ENCODE measurements around the gene PHLPP1. TPM values are rescaled to one million over a fixed set of nuclear protein-coding genes. Genes with fewer than 3 reads are reported as not detected.

Gene PHLPP1
- polyA plus RNA-seq, 1 experiment, result 5.6 TPM

DNA sequence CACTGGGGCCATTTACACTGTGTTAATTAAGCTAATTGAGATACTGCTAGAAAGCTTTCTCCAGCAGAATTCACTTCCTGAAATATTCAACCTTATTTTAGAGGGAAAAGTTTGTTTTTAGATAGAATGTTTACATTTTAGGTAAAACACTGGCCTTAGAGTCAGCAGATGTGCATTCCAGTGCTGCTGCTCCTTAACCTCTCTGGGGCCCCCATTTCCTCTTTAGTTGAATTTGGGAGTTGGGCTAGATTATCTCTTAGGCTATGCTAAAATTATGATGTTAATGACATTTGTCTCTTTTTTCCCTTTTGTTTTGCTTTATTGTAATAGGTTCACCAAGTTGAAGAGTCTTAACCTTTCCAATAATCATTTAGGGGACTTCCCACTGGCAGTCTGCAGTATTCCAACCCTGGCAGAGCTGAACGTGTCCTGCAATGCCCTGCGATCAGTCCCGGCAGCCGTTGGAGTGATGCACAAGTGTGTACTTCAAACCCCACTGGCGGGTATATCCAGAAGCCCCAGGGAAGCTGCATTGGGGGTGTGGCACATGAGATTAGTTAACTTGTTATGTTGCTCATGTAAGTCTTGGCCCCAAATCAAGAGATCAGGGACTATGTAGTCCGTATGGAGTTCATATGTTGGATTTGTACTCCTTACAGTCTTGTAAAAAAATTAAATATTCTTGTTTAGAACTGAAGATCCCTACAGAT, 179.5 kb downstream of the PHLPP1 start:
- no peak for DNase-seq (ENCODE audit: low read depth, low spot score)
- no peak for TF ChIP-seq CTCF (IDR thresholded peaks at IDR 0.05; ENCODE audit: low read depth, low read length)
- Histone ChIP-seq H3K9me3 (ENCODE audit: control insufficient read depth, insufficient read depth, low read length) (no peaks in the 10 kb centered on the region), H3K27me3 (ENCODE audit: control insufficient read depth, insufficient read depth, low read length) (no peaks in the 10 kb centered on the region), H3K27ac (ENCODE audit: low read depth, low read length) (no peak overlapping the region), H3K4me3 (ENCODE audit: low read depth, low read length) (no peak overlapping the region)
- POLR2A ChIA-PET, result no interaction called here
- CTCF ChIA-PET, result interaction anchor here (0.6 to 1.9 kb wide), 4 partner anchors 17 to 685 kb away, joined by 3 to 5 read pairs (median 4); partner anchors contain the start of gene PHLPP1

GRCh38 chr18:62897153-62897552, 181.8 kb downstream of the PHLPP1 start:
- Histone ChIP-seq H3K27me3 (ENCODE audit: control insufficient read depth, insufficient read depth, low read length) (no peaks in the 10 kb centered on the region), H3K4me3 (ENCODE audit: low read depth, low read length) (no peak overlapping the region), H3K9me3 (ENCODE audit: control insufficient read depth, insufficient read depth, low read length) (no peaks in the 10 kb centered on the region), H3K27ac (ENCODE audit: low read depth, low read length) (peak overlapping the region; percentile 47)
- TF ChIP-seq CTCF (IDR thresholded peaks at IDR 0.05; ENCODE audit: low read depth, low read length), result no peak
- no peak for DNase-seq (ENCODE audit: low read depth, low spot score)
- ChIA-PET CTCF (interaction anchor here (1.1 kb wide), 1 partner anchor 182 kb away, joined by 5 read pairs; the partner anchor contains the start of gene PHLPP1), POLR2A (interaction anchor here (0.7 kb wide), 1 partner anchor 11 kb away, joined by 3 read pairs; no protein-coding TSS in a partner anchor)

- Histone ChIP-seq H3K27me3 (ENCODE audit: control insufficient read depth, insufficient read depth, low read length) (no peaks in the 10 kb centered on the region), H3K27ac (ENCODE audit: low read depth, low read length) (no peak overlapping the region), H3K4me3 (ENCODE audit: low read depth, low read length) (no peak overlapping the region), H3K9me3 (ENCODE audit: control insufficient read depth, insufficient read depth, low read length) (no peaks in the 10 kb centered on the region)
- POLR2A ChIA-PET, result no interaction called here
- TF ChIP-seq CTCF (IDR thresholded peaks at IDR 0.05; ENCODE audit: low read depth, low read length), result no peak
- DNase-seq (ENCODE audit: low read depth, low spot score), result no peak
- CTCF ChIA-PET, result no interaction called here
Observed at GRCh38 chr18:62898359-62898758, 183.0 kb downstream of the PHLPP1 start.

GRCh38 chr18:62899534-62899933, 184.2 kb downstream of the PHLPP1 start:
- DNase-seq (ENCODE audit: low read depth, low spot score), result no peak
- no peak for TF ChIP-seq CTCF (IDR thresholded peaks at IDR 0.05; ENCODE audit: low read depth, low read length)
- Histone ChIP-seq H3K4me3 (ENCODE audit: low read depth, low read length) (no peak overlapping the region), H3K27me3 (ENCODE audit: control insufficient read depth, insufficient read depth, low read length) (no peaks in the 10 kb centered on the region), H3K9me3 (ENCODE audit: control insufficient read depth, insufficient read depth, low read length) (no peaks in the 10 kb centered on the region), H3K27ac (ENCODE audit: low read depth, low read length) (no peak overlapping the region)
- POLR2A ChIA-PET, result no interaction called here
- CTCF ChIA-PET, result no interaction called here

DNA sequence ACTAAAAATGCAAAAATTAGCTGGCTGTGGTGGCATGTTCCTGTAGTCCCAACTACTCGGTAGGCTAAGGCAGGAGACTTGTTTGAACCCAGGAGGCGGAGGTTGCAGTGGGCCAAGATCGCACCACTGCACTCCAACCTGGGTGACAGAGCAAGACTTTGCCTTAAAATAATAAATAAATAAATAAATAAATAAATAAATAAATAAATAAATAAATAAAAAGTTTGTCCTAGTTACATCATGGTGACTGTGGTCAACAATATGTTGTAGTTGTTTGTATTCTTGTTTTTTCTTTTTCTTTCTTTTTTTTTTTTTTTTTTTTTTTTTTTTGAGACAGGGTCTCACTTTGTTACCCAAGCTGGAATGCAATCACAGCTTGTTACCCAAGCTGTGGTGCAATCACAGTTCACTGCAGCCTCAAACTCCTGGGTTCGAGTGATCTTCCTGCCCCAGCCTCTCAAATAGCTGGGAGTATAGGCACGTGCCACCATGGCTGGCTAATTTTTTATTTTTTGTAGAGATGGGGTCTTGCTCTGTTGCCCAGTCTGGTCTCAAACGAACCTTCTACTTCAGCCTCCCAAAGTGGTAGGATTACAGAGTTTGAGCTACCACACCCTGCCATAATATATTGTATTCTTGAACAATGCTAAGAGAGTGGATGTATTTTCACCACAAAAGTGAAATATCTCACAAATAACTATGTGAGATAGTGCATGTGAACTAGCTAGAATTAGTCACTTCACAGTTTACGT, 185.0 kb downstream of the PHLPP1 start:
- DNase-seq (ENCODE audit: low read depth, low spot score), result no peak
- Histone ChIP-seq H3K9me3 (ENCODE audit: control insufficient read depth, insufficient read depth, low read length) (no peaks in the 10 kb centered on the region), H3K27me3 (ENCODE audit: control insufficient read depth, insufficient read depth, low read length) (no peaks in the 10 kb centered on the region), H3K27ac (ENCODE audit: low read depth, low read length) (no peak overlapping the region), H3K4me3 (ENCODE audit: low read depth, low read length) (no peak overlapping the region)
- CTCF ChIA-PET, result interaction anchor here (0.9 kb wide), 1 partner anchor 314 kb away, joined by 4 read pairs; no protein-coding TSS in a partner anchor
- POLR2A ChIA-PET, result interaction anchor here (0.6 kb wide), 1 partner anchor 1299 kb away, joined by 3 read pairs; no protein-coding TSS in a partner anchor
- no peak for TF ChIP-seq CTCF (IDR thresholded peaks at IDR 0.05; ENCODE audit: low read depth, low read length)

Data from AG04450 (cell line).